HL-60 (cell line): Measurements from ENCODE around the gene THY1.
"Not testable (repeated sequence)": the region's sequence is repeated elsewhere in the genome, so short reads cannot be mapped to it uniquely, and the experiment has no call there.

Experiments used
- DNase-seq, 2 experiments: peaks; one replicate each; pipeline ENCODE4 v3.0.0-alpha.2; 2010 to 2020; ENCODE audit warnings: low read depth in 1 of 2, low spot score in 1 of 2
- H3K27ac ChIP-seq: fragments of 250-450 bp; sonication (Bioruptor Pico); replicated peaks from 2 replicates; pipeline ENCODE4 v1.5.1; 2020; ENCODE audit warnings: mild to moderate bottlenecking, moderate library complexity
- H3K27me3 ChIP-seq: fragments of 250-450 bp; sonication (Bioruptor Pico); 2 replicates; pipeline ENCODE4 v1.5.1; 2021; ENCODE audit warnings: mild to moderate bottlenecking, moderate library complexity; ENCODE audit not compliant: insufficient read depth, poor library complexity, severe bottlenecking
- H3K4me3 ChIP-seq: replicated peaks from 2 replicates; pipeline ENCODE4 v1.5.1; 2011; ENCODE audit warnings: mild to moderate bottlenecking, control low read depth, low read length; ENCODE audit not compliant: insufficient read depth
- GABPA ChIP-seq: IDR thresholded peaks from 2 replicates; pipeline ENCODE4 v1.6.1; 2012; ENCODE audit warnings: low read depth
- POLR2AphosphoS5 ChIP-seq: IDR thresholded peaks from 2 replicates; pipeline ENCODE4 v1.6.1; 2012; ENCODE audit warnings: low read depth
- SPI1 ChIP-seq: IDR thresholded peaks from 2 replicates; pipeline ENCODE4 v1.6.1; 2012; ENCODE audit warnings: low read depth, mild to moderate bottlenecking, borderline replicate concordance
- TF ChIP-seq, protein P1 (sequence below): IDR thresholded peaks from 2 replicates; pipeline ENCODE4 v1.6.1; 2012; ENCODE audit warnings: low read depth; ENCODE audit not compliant: insufficient replicate concordance
- TF ChIP-seq, protein P2 (sequence below): IDR thresholded peaks from one replicate; pipeline ENCODE4 v1.5.1; 2011; ENCODE audit warnings: low read length, control low read depth, inconsistent platforms; ENCODE audit not compliant: insufficient read depth

Gene THY1

DNA sequence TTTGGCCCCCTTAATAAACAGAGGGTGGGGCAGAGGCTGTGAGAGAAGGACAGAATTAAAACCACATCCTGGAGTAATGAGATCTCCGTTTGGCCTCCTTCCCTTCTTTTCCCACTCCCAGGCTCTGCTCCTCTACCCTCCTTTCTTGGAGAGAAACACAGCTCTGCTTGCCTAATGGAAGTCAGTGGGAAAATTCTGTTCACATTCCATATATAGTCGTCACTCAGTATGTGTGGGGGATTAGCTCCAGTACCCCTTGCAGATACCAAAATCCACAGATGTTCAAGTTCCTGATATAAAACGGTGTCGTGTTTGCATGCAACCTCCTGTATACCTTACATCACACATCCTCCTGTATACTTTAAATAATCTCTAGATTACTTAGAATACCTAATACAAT, 37.6 kb upstream of the THY1 start:
- Histone ChIP-seq H3K27me3 (peaks cover 3% of the 10 kb centered on the region), H3K27ac (no peak overlapping the region), H3K4me3 (no peak overlapping the region)
- DNase-seq, result no peak
- no peak for TF ChIP-seq GABPA

DNA sequence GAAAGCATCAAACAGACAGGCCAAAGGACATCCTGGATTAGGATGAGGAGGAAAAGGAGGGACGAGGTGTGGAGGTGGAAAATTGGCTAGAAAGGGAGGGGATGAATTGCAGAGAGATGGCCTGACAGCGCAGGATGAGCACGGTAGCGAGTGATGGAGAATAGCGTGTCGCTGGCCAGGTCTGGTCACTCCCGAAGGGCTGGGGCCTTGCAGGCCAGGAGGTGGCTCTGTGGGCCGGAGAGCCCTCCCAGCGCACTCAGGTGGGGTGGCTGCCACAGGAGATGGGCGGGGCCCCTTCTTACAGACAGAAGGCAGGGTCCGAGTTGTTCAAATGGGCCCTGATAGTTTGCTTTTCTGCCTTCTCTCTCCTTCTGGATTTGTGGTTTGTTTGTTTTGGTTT, 37.1 kb upstream of the THY1 start:
- no peak for DNase-seq
- TF ChIP-seq, protein P1, sequence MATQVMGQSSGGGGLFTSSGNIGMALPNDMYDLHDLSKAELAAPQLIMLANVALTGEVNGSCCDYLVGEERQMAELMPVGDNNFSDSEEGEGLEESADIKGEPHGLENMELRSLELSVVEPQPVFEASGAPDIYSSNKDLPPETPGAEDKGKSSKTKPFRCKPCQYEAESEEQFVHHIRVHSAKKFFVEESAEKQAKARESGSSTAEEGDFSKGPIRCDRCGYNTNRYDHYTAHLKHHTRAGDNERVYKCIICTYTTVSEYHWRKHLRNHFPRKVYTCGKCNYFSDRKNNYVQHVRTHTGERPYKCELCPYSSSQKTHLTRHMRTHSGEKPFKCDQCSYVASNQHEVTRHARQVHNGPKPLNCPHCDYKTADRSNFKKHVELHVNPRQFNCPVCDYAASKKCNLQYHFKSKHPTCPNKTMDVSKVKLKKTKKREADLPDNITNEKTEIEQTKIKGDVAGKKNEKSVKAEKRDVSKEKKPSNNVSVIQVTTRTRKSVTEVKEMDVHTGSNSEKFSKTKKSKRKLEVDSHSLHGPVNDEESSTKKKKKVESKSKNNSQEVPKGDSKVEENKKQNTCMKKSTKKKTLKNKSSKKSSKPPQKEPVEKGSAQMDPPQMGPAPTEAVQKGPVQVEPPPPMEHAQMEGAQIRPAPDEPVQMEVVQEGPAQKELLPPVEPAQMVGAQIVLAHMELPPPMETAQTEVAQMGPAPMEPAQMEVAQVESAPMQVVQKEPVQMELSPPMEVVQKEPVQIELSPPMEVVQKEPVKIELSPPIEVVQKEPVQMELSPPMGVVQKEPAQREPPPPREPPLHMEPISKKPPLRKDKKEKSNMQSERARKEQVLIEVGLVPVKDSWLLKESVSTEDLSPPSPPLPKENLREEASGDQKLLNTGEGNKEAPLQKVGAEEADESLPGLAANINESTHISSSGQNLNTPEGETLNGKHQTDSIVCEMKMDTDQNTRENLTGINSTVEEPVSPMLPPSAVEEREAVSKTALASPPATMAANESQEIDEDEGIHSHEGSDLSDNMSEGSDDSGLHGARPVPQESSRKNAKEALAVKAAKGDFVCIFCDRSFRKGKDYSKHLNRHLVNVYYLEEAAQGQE, result no peak
- TF ChIP-seq SPI1, result no peak
- no peak for TF ChIP-seq POLR2AphosphoS5
- TF ChIP-seq, protein P2, sequence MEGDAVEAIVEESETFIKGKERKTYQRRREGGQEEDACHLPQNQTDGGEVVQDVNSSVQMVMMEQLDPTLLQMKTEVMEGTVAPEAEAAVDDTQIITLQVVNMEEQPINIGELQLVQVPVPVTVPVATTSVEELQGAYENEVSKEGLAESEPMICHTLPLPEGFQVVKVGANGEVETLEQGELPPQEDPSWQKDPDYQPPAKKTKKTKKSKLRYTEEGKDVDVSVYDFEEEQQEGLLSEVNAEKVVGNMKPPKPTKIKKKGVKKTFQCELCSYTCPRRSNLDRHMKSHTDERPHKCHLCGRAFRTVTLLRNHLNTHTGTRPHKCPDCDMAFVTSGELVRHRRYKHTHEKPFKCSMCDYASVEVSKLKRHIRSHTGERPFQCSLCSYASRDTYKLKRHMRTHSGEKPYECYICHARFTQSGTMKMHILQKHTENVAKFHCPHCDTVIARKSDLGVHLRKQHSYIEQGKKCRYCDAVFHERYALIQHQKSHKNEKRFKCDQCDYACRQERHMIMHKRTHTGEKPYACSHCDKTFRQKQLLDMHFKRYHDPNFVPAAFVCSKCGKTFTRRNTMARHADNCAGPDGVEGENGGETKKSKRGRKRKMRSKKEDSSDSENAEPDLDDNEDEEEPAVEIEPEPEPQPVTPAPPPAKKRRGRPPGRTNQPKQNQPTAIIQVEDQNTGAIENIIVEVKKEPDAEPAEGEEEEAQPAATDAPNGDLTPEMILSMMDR, result no peak
- TF ChIP-seq GABPA, result no peak
- H3K4me3 ChIP-seq, result no peak overlapping the region
- H3K27ac ChIP-seq, result no peak overlapping the region
- peaks cover 3% of the 10 kb centered on the region for H3K27me3 ChIP-seq

DNA sequence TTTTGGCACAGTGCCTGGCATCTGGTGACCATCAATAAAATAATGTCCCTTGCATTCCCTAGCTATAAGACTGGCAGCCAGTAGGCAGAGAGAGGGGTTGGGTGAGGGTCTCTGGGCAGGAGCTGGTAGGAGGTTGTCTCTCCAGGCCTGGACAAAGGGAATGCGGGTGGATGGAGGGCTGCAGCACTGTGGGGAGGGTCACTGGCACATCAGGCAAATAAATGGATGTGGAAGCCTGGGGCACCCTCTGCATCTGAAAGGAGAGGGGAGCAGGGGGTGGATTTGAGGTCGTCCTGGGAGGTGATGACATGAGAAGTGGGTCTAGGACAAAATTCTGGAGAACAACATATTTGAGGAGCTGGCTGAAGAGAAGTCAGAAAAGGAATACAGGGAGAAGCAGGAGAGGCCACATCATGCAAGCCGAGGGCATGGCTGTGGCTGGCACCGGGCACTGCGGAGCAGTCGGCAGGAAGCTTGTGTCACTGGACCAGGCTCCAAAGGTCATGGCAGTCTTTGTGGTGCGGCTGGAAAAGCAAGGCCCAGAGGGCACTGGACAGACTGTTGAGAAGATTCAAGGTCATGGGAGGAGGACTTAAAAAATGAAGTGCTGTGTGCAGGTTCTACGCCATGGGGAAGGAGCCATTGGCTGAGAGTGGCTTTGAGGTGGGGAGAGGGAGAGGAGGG, 36.5 kb upstream of the THY1 start:
- no peak overlapping the region for H3K27ac ChIP-seq
- DNase-seq, result no peak
- no peak overlapping the region for H3K4me3 ChIP-seq
- TF ChIP-seq, protein P2, result no peak
- TF ChIP-seq SPI1, result no peak
- TF ChIP-seq POLR2AphosphoS5, result no peak
- TF ChIP-seq, protein P1, result no peak
- no peak for TF ChIP-seq GABPA
- peaks cover 3% of the 10 kb centered on the region for H3K27me3 ChIP-seq

DNA sequence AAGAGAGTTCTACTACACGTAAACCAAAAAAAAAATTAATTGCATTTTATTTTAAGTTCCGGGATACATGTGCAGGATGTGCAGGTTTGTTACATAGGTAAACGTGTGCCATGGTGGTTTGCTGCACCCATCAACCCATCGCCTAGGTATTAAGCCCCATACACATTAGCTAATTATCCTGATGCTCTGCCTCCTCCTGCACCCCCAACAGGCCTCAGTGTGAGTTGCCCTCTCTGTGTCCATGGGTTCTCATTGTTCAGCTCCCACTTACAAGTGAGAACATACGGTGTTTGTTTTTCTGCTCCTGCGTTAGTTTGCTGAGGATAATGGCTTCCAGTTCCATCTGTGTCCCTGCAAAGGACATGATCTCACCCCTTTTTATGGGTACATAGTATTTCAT, 32.7 kb upstream of the THY1 start:
- H3K4me3 ChIP-seq, DNase-seq, H3K27me3 ChIP-seq, H3K27ac ChIP-seq: not testable (repeated sequence)

DNA sequence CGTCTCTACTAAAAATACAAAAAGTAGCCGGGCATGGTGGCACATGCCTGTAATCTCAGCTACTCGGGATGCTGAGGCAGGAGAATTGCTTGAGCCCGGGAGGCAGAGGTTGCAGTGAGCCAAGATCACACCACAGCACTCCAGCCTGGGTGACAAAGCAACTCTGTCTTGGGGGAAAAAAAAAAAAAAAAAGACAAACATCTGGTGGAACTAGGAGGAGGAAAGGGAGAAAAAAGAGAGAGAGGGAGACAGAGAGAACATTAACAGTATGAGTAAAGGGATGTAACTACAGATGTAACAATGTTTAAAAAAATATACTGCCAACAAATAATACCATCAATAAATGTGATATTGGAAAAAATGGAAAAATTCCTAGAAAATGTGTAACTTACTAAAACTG, 32.3 kb upstream of the THY1 start:
- H3K27me3 ChIP-seq, DNase-seq, H3K4me3 ChIP-seq, H3K27ac ChIP-seq: not testable (repeated sequence)
